CD4-positive, alpha-beta T cell treated with Interleukin-1 beta for 1 hour (primary cell): ENCODE results near the gene FAM124B.
A peak's percentile ranks its signal among the peaks of the same experiment; 100 is the strongest.

ENCODE experiments used
- DNase-seq, 2 donors: peaks; one replicate each; pipeline ENCODE4 v3.0.0-alpha.2; 2020 to 2022

Gene FAM124B

DNA sequence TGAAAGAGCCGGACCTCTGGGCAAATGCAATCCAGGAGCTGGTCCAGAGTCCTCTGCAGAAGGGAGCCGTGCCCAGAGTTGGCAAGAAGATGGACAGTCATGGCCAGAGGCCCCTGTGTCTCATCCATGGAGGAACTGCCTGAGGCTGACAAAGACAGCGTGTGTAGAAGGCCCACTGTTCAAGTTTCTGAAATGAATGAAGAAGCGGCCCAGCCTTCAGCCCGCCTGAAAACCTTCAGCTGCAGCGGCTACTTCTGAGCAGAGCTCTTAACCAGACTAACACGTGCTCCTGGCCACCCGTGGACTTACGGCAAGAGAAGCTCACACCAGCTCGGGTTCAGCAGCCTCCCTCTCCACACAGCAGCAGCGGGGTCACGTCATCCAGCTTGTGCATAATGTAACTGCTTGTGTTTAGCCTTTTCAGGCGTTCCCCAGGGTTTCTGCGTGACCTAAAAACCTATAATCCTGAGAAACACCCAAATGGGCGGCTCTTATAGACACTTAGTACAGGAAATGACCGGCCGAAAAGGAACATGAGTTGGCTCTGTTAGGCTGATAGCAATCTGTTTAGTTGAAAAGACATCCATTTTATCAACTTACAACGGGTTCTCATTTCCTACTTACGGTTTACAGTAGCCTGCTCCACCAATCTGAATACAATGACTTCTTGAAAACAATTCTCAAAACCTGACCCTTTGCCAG, at the start of gene FAM124B:
Gene FAM124B (minus strand): TSS at position 467 of the 702 bp plus-strand sequence. CDS start 339 bp downstream, at position 128.
- peak; percentile 40 to 59 for DNase-seq

DNA sequence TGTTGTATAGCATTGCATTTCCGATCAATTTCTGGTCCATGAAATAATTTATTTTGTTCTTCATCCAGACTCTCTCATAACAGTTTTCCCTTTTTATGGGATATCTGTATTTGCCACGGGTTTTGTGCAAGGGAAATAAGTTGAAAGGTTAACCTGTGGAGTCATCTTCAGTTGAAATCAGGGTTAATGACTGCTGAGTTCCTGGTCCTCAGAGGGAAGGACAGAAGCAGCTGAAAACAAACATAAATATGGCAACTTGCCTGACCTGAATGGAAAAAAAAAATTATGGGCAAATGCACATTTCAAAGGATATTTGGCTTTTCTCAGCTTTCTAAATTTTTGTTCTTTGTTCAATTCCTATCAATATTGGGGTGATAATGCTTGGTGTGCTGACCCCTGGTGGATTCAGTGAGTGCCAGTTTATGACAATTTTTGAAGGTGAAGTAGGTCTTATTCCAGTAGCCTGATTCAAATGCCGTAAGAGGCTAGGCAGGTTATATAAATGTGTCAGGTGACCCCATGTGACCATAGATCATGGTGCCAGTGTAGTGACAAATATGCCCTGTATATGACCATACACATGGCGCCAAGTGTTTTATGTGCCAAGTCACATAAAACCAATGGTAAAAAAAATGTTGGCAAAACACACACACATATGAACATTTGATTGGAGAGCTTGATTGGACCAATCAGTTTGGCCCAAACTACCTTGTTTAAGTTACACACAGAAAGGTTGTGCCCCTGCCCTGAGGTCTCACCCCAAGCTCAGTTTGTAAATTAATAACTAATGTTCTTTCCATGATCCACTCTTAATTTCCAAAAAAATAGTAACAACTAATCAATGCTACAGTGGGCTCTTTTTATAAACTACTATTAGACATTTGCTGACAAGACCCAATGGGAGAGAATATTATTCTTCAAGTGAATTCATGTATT, 47.6 kb upstream of the FAM124B start:
- DNase-seq, result no peak

DNA sequence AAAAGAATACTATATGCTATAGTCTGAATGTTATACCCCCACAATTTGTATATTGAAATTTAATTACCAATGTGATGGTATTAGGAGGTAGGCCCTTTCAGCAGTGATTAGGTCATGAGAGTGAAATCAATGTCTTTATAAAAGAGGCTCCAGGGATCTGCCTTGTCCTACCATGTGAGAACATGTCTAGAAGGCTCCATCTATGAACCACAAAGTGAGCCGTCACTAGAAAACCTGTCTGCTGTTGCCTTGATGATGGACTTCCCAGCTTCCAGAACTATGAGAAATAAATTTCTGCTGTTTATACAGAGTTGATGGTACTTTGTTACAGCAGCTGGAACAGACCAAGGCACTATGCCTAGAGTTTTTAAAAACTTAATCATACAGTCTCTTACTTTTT, 46.3 kb upstream of the FAM124B start:
- DNase-seq, result no peak

GRCh38 chr2:224444783-224445182, 42.9 kb upstream of the FAM124B start:
- no peak for DNase-seq

DNA sequence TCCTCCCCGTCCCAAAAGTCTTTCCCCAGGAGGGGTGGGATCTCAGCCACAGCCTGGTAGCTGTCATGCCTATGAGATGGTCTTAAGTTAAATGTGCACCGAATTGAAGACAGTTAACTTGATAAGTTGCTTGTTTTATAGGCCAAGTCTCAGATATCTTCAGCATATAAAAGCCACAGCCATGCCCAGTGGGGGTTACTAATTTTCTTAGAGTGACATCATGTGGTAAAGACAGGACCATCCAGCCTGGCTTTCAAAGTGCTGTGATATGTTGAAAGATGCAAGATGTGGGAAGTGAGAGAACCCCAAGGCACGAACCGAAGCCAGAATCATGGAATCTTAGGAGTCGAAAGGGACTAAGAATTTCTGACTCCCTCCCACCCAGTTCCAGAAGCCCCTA, 42.1 kb upstream of the FAM124B start:
- DNase-seq, result no peak

DNA sequence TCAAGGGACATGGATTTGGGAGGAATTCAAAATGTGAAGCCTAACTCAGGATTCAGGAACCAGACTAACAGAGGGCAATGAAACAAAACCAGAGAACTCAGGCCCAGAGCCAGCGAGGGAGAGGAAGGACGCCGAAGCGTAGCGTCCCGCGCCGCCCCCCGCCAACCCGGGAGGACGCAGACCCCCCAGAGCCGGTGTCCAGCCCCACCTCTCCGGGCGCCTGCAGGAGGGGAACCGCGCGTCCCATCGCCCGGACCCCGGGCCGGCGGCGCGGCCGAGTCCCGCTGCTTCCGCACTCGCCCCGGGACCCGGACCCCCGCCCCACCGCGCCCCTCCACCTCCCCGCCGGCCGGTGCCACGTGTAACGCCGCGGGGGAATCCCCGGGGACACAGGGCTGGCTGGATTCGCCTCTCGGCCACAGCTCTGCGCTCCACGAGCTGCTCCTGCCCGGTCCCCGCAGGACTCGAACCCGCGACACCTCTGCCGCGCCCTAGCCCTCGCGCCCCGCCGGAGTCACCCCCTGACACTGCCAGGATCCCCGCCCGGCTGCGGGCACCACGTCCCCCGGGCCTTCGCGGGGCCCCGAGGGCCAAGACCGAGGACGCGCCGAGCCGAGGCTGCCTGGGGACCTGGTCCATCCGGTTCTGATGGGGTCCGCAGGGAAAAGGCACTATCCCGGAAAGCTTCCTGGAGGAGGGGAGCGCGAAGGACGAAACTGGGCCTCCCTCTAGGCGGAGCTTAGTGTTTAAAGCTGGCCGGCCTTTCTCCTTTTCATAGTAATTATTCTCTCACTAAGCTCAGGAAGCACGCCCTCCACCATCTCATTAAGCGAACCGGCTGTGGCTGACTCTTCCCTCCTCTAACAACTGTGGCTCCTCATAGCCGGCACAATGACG, 40.4 kb upstream of the FAM124B start:
- peak in 1 of 2 donors; percentile 11 for DNase-seq

GRCh38 chr2:224440988-224441387, 39.1 kb upstream of the FAM124B start:
- DNase-seq, result no peak

- no peak for DNase-seq
Measured at GRCh38 chr2:224438726-224439125, 36.8 kb upstream of the FAM124B start.

DNA sequence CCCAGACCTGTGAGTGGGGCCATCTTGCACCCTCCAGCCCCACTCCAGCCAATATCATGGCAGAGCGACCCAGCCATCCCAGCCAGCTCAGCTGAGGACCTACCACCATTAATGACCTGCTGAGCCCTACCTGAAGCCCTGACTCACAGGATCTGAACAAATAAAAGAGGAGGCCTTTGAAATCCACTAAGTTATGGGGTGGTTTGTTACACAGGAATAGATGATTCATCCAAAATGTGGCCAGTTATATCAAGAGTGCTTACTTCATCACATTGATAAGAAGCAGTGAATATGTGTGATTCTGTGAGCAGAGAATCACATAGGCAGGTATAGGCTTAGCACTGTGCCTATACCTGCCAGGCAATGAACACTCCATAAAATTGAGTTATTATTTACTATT, 34.7 kb upstream of the FAM124B start:
- DNase-seq, result no peak

GRCh38 chr2:224434618-224435017, 32.7 kb upstream of the FAM124B start:
- DNase-seq, result no peak

- no peak for DNase-seq
Measured at GRCh38 chr2:224433442-224433841, 31.5 kb upstream of the FAM124B start.

DNA sequence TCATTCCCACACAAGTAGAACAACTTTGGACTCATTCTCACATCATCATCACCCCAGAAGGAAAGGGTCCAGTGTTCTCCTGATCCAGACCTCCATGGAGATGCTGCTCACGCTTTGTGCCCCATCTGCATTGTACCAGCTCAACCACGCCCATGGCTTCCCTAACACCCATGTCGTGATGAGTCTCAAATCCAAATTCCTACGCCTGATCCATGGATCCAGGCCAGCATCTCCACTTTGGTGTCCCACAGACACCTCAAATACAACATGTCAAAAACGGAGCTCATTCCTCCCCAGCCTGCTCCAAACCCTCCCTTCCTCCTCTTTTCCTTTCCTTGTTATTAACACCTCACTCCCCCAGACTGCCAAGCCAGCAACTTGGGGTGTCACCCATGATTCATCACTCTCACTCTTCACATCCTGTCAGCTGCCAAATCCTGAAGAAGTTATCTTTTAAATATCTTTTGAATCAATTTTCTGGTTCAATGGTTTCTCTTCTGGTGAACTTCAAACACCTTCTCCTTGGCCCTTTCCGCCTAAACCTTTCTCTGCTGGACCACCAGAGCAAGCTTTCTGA, 30.2 kb upstream of the FAM124B start:
- no peak for DNase-seq

DNA sequence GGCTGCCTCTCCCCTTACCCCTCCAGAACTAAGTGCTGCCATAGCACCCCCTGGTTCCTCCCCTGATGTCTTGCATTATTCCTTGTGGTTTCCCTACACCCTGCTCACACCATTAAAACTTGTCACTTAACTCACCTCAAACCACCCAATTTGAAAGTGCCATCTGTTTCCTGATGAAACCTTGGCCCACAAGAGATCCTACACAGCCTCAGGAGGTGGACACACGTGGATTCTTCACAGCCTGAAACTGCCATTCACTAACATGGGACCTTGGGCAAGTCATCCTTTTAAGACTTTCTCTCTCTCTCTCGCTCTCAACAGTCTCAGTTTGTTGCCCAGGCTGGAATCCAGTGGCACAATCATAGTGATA, 27.5 kb upstream of the FAM124B start:
- DNase-seq, result no peak

DNA sequence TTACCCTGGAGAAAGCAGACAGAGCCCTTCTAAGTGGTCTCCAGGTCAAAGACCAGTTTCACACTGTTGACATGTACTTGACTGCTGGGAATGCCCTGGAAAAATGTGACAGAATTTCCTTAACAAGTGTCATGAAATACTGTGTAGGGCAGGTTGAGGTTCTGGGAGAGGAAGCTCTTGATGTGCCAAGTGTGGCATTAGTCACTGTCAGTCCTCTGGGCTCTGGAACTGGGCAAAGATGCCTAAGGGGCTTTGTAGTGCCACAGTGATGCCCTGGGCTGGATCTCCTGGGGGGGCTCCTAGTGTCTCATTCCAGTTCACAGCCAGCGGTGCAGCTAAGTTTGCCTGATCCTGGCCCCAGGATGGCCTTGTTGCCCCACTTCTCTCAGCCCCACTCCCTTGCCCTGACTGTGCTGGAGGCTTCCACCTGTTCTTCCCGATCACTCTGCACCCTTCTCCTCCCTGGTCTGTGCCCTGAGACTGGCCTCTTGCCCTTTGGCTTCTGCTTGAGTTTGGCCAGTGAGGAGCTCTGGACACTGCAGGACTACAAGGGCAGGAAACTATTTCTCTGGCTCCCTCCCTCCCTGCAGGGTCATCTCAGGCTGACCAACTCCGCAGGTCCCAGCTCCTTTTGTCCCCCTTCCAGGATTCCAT, 27.0 kb upstream of the FAM124B start:
- no peak for DNase-seq

DNA sequence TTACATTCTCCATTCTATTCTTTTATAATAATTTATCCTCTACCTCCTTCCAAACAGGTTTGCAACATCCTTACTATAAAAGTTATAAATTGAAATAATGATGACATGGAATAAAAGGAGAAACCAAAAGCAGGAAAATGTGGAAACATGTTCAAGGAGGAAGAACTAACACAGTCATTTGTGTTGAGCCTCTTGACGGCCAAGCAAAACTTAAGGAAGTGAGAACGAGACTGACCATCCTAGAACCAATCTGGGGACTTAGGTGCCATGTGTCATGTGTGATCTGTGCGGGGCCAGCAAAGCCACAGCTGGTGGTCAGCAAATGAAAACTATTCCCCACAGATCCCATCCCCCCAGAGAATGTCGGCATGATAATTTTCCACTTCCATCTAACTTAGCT, 25.6 kb upstream of the FAM124B start:
- no peak for DNase-seq

- DNase-seq, result no peak
Measured at GRCh38 chr2:224426656-224427055, 24.7 kb upstream of the FAM124B start.

- DNase-seq, result no peak
Measured at GRCh38 chr2:224421065-224421464, 19.2 kb upstream of the FAM124B start.

- no peak for DNase-seq
Measured at GRCh38 chr2:224417947-224418346, 16.0 kb upstream of the FAM124B start.

GRCh38 chr2:224417361-224417729, 15.4 kb upstream of the FAM124B start:
- DNase-seq, result no peak

DNA sequence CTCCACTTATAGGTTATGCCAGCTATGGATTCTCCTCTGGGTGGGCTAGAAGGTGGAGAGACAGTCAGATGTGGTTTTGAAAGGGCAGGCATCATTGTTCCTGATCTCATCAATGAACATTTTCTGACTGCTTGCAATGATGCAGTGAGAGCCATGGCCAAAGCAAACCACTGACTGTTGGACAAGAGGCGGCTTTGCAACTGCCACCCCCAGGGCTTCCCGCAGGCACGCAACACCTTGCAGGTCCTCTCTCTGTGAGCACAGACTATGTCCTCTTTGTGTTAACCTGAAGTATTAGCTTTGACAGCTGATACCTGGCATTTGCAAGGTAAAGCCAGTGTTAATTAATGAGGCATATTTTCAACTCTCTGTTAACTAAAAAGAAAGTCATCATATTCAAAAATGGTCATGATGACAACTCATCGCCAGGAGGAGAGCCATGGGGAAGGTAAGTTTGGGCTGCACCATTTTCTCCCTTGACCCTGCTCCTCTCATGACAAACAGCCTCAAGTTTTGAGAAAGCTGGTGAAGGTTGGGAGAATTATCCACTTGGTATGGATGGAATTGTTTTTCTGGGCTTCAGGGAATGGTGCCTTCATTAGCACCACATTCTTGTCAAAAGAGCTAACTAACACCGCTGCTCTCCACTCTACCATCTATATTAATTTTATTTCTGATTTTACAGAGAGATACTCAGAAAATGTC, 14.9 kb upstream of the FAM124B start:
- DNase-seq, result no peak

DNA sequence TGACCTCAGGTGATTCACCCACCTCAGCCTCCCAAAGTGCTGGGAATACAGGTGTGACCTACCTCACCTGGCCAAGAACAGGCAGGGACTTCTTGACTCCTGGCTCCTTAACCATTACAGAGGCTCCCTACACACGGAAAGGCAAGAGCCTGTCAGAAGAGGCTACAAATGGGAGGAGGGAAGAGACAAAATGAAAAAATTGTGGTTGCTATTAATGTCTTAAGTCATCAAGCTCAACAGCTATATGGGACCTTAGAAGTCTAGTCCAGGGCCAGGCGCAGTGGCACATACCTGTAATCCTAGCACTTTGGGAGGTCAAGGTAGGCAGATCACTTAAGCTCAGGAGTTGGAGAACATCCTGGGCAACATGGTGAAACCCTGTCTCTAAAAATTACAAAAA, 11.5 kb upstream of the FAM124B start:
- DNase-seq, result no peak
